ENCODE results near the gene PIRT. TPM values are rescaled to one million over a fixed set of nuclear protein-coding genes. Genes with fewer than 3 reads are reported as not detected.

Gene PIRT
- total RNA-seq, 1 donor from 2014 or later, result not detected

DNA sequence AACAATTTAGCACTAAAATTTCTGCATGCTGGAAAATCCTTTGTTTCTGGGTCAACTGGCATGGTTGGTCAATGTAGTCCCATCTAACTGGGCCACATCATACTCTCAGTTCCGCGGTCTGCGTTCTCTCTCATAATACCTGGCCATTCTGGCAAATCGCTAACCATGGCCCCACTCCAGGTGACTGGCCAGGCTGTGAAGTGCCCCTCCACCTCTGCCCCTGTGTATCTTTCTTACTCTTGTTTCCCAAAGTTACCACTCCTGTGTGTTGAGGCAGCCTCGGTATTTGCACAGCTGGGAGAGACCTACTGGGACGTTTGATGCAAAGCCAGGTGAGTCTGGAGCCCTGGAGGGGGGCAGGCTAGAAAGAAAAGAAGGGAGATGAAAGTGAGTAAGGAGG is 32.0 kb downstream of the PIRT start:
- no peak overlapping the region for H3K4me3 ChIP-seq
- no peaks in the 10 kb centered on the region for H3K4me1 ChIP-seq
- DNase-seq (ENCODE audit: low spot score in 2 of 2), result no peak
- H3K27ac ChIP-seq, result no peak overlapping the region
- TF ChIP-seq, protein P1, sequence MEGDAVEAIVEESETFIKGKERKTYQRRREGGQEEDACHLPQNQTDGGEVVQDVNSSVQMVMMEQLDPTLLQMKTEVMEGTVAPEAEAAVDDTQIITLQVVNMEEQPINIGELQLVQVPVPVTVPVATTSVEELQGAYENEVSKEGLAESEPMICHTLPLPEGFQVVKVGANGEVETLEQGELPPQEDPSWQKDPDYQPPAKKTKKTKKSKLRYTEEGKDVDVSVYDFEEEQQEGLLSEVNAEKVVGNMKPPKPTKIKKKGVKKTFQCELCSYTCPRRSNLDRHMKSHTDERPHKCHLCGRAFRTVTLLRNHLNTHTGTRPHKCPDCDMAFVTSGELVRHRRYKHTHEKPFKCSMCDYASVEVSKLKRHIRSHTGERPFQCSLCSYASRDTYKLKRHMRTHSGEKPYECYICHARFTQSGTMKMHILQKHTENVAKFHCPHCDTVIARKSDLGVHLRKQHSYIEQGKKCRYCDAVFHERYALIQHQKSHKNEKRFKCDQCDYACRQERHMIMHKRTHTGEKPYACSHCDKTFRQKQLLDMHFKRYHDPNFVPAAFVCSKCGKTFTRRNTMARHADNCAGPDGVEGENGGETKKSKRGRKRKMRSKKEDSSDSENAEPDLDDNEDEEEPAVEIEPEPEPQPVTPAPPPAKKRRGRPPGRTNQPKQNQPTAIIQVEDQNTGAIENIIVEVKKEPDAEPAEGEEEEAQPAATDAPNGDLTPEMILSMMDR (IDR thresholded peaks at IDR 0.05), result no peak
- intact Hi-C loops (cut with DNase I), result no loop called here
- H3K9me3 ChIP-seq, result no peaks in the 10 kb centered on the region
- no peaks in the 10 kb centered on the region for H3K27me3 ChIP-seq
- H3K36me3 ChIP-seq, result no peaks in the 10 kb centered on the region

DNA sequence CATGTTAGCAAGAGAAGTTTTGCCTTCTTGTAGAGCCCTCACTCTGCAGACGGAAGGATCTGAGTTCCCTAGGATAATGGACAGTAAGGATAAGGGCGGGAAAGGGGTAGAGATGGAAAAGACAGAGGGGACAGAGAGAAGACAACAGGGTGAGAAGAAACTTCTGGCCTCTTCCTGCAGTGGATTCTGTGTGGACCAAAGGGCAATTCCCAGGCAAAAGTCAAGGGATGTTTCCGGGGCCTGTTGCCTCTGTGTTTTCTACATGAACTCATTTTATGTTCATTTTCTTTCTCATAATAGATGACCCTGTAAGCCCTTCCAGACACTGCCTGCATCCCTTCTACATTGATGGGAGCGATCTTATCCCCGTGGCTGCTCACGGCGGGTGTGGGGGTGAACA is 33.3 kb downstream of the PIRT start:
- no peak overlapping the region for H3K4me3 ChIP-seq
- TF ChIP-seq, protein P1 (IDR thresholded peaks at IDR 0.05), result no peak
- H3K9me3 ChIP-seq, result no peaks in the 10 kb centered on the region
- H3K4me1 ChIP-seq, result no peaks in the 10 kb centered on the region
- no peaks in the 10 kb centered on the region for H3K36me3 ChIP-seq
- H3K27ac ChIP-seq, result no peak overlapping the region
- no peaks in the 10 kb centered on the region for H3K27me3 ChIP-seq
- no peak for DNase-seq (ENCODE audit: low spot score in 2 of 2)
- intact Hi-C loops (cut with DNase I), result no loop called here

DNA sequence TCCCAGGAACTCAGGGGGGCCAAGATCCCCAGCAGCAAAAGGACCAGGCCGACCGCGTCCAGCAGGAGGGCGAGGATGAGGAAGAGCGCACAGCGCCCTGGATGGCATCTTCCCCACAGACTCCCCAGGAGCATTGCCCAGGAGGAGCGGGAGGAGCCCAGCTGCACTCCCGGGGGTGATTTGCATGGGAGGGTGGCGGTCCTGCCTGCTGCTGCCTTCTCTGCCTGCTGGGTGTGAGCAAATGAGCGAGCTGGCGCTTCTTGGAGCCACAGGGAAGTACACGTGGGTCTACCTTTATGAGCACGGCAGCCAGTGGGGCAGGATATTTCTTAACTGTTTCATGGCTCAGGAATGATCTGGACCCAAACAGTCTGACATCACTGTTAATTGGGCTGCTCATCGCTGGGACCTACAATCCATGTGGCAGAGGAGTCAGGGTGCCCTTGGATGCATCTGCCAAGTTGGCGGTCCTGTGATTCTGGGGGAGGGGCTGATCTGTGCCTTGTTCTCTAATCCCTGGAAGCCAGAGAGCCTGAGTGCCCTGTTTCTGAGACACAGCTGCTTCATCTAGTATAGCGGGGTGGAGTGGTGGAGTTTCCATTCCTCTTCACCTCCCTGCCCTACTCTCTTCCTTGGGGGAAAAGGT is 33.9 kb downstream of the PIRT start, which contains the start of gene TMEM238L:
TMEM238L (minus strand) TSS at position 270 of the 646 bp plus-strand sequence; CDS start at position 134, 136 bp downstream.
- H3K27ac ChIP-seq, result no peak within 1 kb of the TSS
- TF ChIP-seq, protein P1 (IDR thresholded peaks at IDR 0.05), result no peak
- H3K36me3 ChIP-seq, result no peaks in the 10 kb centered on the region
- no peak within 1 kb of the TSS for H3K4me3 ChIP-seq
- intact Hi-C loops (cut with DNase I), result no loop called here
- H3K9me3 ChIP-seq, result no peaks in the 10 kb centered on the region
- no peak for DNase-seq (ENCODE audit: low spot score in 2 of 2)
- H3K4me1 ChIP-seq, result no peaks in the 10 kb centered on the region
- no peaks in the 10 kb centered on the region for H3K27me3 ChIP-seq

DNA sequence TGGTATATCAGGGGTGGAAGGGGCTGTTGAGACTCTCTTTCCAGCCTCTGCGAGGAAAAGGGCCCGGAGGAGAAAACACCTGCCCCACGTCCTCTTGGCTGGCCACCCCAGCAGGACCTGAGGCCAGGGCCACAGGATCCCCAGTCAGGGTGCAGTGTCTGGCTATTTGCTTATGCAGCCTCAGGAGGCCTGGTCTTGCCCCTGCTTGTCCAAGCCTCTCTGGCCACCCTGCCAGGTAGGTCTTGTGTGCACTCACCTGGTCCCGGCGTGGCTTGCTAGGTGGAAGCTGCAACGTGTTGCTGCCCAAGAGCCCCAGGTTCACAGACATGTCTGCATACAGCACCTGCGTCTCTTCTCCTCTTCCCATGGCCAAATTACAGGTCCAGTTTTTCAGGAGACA is 34.5 kb downstream of the PIRT start:
- H3K27ac ChIP-seq, result no peak overlapping the region
- no peaks in the 10 kb centered on the region for H3K36me3 ChIP-seq
- no peak for DNase-seq (ENCODE audit: low spot score in 2 of 2)
- H3K4me1 ChIP-seq, result no peaks in the 10 kb centered on the region
- TF ChIP-seq, protein P1 (IDR thresholded peaks at IDR 0.05), result no peak
- H3K27me3 ChIP-seq, result no peaks in the 10 kb centered on the region
- H3K9me3 ChIP-seq, result no peaks in the 10 kb centered on the region
- intact Hi-C loops (cut with DNase I), result no loop called here
- H3K4me3 ChIP-seq, result no peak overlapping the region

DNA sequence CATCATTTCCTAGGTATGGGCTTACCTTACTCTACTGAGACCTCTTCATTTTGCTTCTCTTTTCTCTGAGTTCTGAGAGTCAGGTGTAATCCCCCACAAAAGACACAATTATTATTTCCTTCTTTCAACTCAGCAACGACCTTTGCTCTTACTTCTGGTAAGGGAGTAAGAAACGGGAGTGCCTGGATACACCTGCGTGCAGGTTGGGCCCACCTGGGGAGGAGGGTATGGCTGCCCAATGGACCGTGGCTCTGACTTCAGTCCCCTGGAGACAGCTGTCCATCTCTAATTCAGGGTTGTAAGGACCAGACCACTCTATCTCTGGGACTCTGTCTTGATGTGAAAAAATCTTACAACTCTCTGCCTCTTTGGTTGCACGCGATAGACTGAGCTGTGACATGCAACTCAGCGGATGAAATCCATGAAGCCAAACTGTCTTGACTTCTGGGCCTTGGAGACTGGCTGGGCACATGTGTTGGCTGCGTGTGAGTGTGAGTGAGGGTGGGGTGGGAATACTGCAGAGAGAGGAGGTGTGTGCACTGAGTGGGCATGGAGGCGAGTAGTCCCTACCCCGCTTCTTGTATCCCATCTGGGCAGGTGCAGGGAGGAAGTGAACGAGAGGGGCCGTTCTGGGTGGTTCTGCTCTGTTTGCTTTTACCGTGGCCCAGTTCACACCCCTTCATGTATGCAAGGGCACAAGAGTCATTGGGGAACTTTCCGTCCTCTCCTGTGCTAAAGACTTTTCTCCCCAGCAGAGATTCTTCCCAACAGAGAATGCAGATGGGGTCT is 35.2 kb downstream of the PIRT start:
- H3K27ac ChIP-seq, result no peak overlapping the region

More for the DNA sequence above, 35.2 kb downstream of the PIRT start:
- Histone ChIP-seq H3K27me3 (no peaks in the 10 kb centered on the region), H3K36me3 (no peaks in the 10 kb centered on the region), H3K4me1 (no peaks in the 10 kb centered on the region), H3K9me3 (no peaks in the 10 kb centered on the region), H3K4me3 (no peak overlapping the region)
- intact Hi-C loops (cut with DNase I), result no loop called here
- DNase-seq (ENCODE audit: low spot score in 2 of 2), result no peak
- TF ChIP-seq, protein P1 (IDR thresholded peaks at IDR 0.05), result no peak

Measured in ascending aorta (tissue), 2 donors.